ENCODE measurements around the gene WSCD2. TPM values are rescaled to one million over a fixed set of nuclear protein-coding genes. Genes with fewer than 3 reads are reported as not detected.

WSCD2 gene
- total and polyA plus RNA-seq, 2 donors (not counting 3 experiments of a cell fraction or from before 2014, with no cell fraction given), result not detected

GRCh38 chr12:108265505-108265904 is 136.4 kb downstream of the WSCD2 start:
- no peak overlapping the region for H2AFZ ChIP-seq (ENCODE audit: low read depth, low read length)
- POLR2A ChIA-PET, result no interaction called here
- dilution Hi-C loops (cut with MboI; ENCODE audit: extremely low pct_ligation_motif_present, low sequenced_read_pairs), result no loop called here
- H3K27me3 ChIP-seq (ENCODE audit: control insufficient read depth in 2 of 2, insufficient read depth in 2 of 2, low read length in 2 of 2), result no peaks in the 10 kb centered on the region
- no peak overlapping the region for H3K4me2 ChIP-seq (ENCODE audit: insufficient read depth, low read length)
- TF ChIP-seq CTCF (IDR thresholded peaks at IDR 0.05; ENCODE audit: extremely low read depth in 1 of 2, insufficient read depth in 1 of 2, low read depth in 1 of 2, low read length in 2 of 2), result no peak
- TF ChIP-seq FOS (IDR thresholded peaks at IDR 0.05; ENCODE audit: borderline replicate concordance, insufficient read depth, low read length), result no peak
- no peak for TF ChIP-seq POLR2A (IDR thresholded peaks at IDR 0.05; ENCODE audit: low read depth, low read length)
- TF ChIP-seq POLR2AphosphoS5 (IDR thresholded peaks at IDR 0.05; ENCODE audit: insufficient read depth, low read depth, low read length), result no peak
- TF ChIP-seq GATA2 (IDR thresholded peaks at IDR 0.05; ENCODE audit: insufficient read depth, insufficient read length, low read depth, low read length), result no peak
- no peak for TF ChIP-seq JUN (IDR thresholded peaks at IDR 0.05; ENCODE audit: borderline replicate concordance, insufficient read depth, insufficient read length, low read depth)
- no peak overlapping the region for H3K27ac ChIP-seq (ENCODE audit: insufficient read depth, low read depth, low read length)
- DNase-seq (ENCODE audit: low read depth, low spot score) (no peak), FAIRE-seq (no peak)
- no TSS peak for BruUV-seq (replicated peaks)
- no peaks in the 10 kb centered on the region for H3K79me2 ChIP-seq (ENCODE audit: control insufficient read depth, insufficient read depth, low read length)
- no peak overlapping the region for H3K9ac ChIP-seq (replicated peaks; ENCODE audit: extremely low read depth, insufficient read depth, low read length)
- H4K20me1 ChIP-seq (replicated peaks; ENCODE audit: control insufficient read depth, extremely low read depth, insufficient read depth, low read length), result no peaks in the 10 kb centered on the region
- CTCF ChIA-PET, result no interaction called here
- no peaks in the 10 kb centered on the region for H3K9me1 ChIP-seq (replicated peaks; ENCODE audit: control insufficient read depth, extremely low read depth, insufficient read depth, low read length)
- no peaks in the 10 kb centered on the region for H3K36me3 ChIP-seq (ENCODE audit: control insufficient read depth in 2 of 2, extremely low read depth in 1 of 2, insufficient read depth in 2 of 2, low read length in 2 of 2)
- intact Hi-C loops (cut with micrococcal nuclease), result no loop called here
- no peaks in the 10 kb centered on the region for H3K4me1 ChIP-seq (ENCODE audit: control insufficient read depth, extremely low read depth, insufficient read depth, low read length)
- no peaks in the 10 kb centered on the region for H3K9me3 ChIP-seq (replicated peaks; ENCODE audit: control insufficient read depth, insufficient read depth, low read length)
- H3K4me3 ChIP-seq (replicated peaks in 1 of 3; ENCODE audit: insufficient read depth in 1 of 3, low read depth in 1 of 3, low read length in 3 of 3), result no peak overlapping the region

GRCh38 chr12:108266131-108266530 is 137.0 kb downstream of the WSCD2 start:
- H3K36me3 ChIP-seq (ENCODE audit: control insufficient read depth in 2 of 2, extremely low read depth in 1 of 2, insufficient read depth in 2 of 2, low read length in 2 of 2), result no peaks in the 10 kb centered on the region
- DNase-seq (ENCODE audit: low read depth, low spot score) (no peak), FAIRE-seq (no peak)
- no peak overlapping the region for H3K27ac ChIP-seq (ENCODE audit: insufficient read depth, low read depth, low read length)
- H3K4me1 ChIP-seq (ENCODE audit: control insufficient read depth, extremely low read depth, insufficient read depth, low read length), result no peaks in the 10 kb centered on the region
- H2AFZ ChIP-seq (ENCODE audit: low read depth, low read length), result no peak overlapping the region
- ChIA-PET CTCF (no interaction called here), POLR2A (no interaction called here)
- dilution Hi-C loops (cut with MboI; ENCODE audit: extremely low pct_ligation_motif_present, low sequenced_read_pairs), result no loop called here
- no TSS peak for BruUV-seq (replicated peaks)
- no peaks in the 10 kb centered on the region for H3K9me3 ChIP-seq (replicated peaks; ENCODE audit: control insufficient read depth, insufficient read depth, low read length)
- no peaks in the 10 kb centered on the region for H3K79me2 ChIP-seq (ENCODE audit: control insufficient read depth, insufficient read depth, low read length)
- no peaks in the 10 kb centered on the region for H4K20me1 ChIP-seq (replicated peaks; ENCODE audit: control insufficient read depth, extremely low read depth, insufficient read depth, low read length)
- TF ChIP-seq POLR2A (IDR thresholded peaks at IDR 0.05; ENCODE audit: low read depth, low read length), result no peak
- no peak for TF ChIP-seq MAX (IDR thresholded peaks at IDR 0.05; ENCODE audit: insufficient read depth, insufficient read length)
- TF ChIP-seq FOS (IDR thresholded peaks at IDR 0.05; ENCODE audit: borderline replicate concordance, insufficient read depth, low read length), result no peak
- no peak for TF ChIP-seq JUN (IDR thresholded peaks at IDR 0.05; ENCODE audit: borderline replicate concordance, insufficient read depth, insufficient read length, low read depth)
- no peak for TF ChIP-seq GATA2 (IDR thresholded peaks at IDR 0.05; ENCODE audit: insufficient read depth, insufficient read length, low read depth, low read length)
- TF ChIP-seq MYC (IDR thresholded peaks at IDR 0.05; ENCODE audit: low read depth, low read length), result no peak
- TF ChIP-seq POLR2AphosphoS5 (IDR thresholded peaks at IDR 0.05; ENCODE audit: insufficient read depth, low read depth, low read length), result no peak
- no peak for TF ChIP-seq CTCF (IDR thresholded peaks at IDR 0.05; ENCODE audit: extremely low read depth in 1 of 2, insufficient read depth in 1 of 2, low read depth in 1 of 2, low read length in 2 of 2)
- no peak for TF ChIP-seq EZH2 (IDR thresholded peaks at IDR 0.05; ENCODE audit: borderline replicate concordance, low read depth, low read length, severe bottlenecking)
- no peak overlapping the region for H3K4me3 ChIP-seq (replicated peaks in 1 of 3; ENCODE audit: insufficient read depth in 1 of 3, low read depth in 1 of 3, low read length in 3 of 3)
- intact Hi-C loops (cut with micrococcal nuclease), result no loop called here
- no peaks in the 10 kb centered on the region for H3K27me3 ChIP-seq (ENCODE audit: control insufficient read depth in 2 of 2, insufficient read depth in 2 of 2, low read length in 2 of 2)
- H3K4me2 ChIP-seq (ENCODE audit: insufficient read depth, low read length), result no peak overlapping the region
- H3K9me1 ChIP-seq (replicated peaks; ENCODE audit: control insufficient read depth, extremely low read depth, insufficient read depth, low read length), result no peaks in the 10 kb centered on the region
- H3K9ac ChIP-seq (replicated peaks; ENCODE audit: extremely low read depth, insufficient read depth, low read length), result no peak overlapping the region
